ENCODE measurements around the gene ERN1.

Gene ERN1

GRCh38 chr17:64099543-64099942 is 30.4 kb downstream of the ERN1 start:
- DNase-seq (ENCODE audit: low read depth) = no peak
- no peak overlapping the region for H3K4me3 ChIP-seq (replicated peaks; ENCODE audit: low read depth, low read length)
- TF ChIP-seq, protein P1, sequence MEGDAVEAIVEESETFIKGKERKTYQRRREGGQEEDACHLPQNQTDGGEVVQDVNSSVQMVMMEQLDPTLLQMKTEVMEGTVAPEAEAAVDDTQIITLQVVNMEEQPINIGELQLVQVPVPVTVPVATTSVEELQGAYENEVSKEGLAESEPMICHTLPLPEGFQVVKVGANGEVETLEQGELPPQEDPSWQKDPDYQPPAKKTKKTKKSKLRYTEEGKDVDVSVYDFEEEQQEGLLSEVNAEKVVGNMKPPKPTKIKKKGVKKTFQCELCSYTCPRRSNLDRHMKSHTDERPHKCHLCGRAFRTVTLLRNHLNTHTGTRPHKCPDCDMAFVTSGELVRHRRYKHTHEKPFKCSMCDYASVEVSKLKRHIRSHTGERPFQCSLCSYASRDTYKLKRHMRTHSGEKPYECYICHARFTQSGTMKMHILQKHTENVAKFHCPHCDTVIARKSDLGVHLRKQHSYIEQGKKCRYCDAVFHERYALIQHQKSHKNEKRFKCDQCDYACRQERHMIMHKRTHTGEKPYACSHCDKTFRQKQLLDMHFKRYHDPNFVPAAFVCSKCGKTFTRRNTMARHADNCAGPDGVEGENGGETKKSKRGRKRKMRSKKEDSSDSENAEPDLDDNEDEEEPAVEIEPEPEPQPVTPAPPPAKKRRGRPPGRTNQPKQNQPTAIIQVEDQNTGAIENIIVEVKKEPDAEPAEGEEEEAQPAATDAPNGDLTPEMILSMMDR (IDR thresholded peaks at IDR 0.05; ENCODE audit: low read length, missing control alignments) = no peak

GRCh38 chr17:64097196-64097936 is 32.6 kb downstream of the ERN1 start:
- TF ChIP-seq, protein P1 (IDR thresholded peaks at IDR 0.05; ENCODE audit: low read length, missing control alignments) = no peak
- DNase-seq (ENCODE audit: low read depth) = peak; percentile 77
- H3K4me3 ChIP-seq (replicated peaks; ENCODE audit: low read depth, low read length) = no peak overlapping the region

DNA sequence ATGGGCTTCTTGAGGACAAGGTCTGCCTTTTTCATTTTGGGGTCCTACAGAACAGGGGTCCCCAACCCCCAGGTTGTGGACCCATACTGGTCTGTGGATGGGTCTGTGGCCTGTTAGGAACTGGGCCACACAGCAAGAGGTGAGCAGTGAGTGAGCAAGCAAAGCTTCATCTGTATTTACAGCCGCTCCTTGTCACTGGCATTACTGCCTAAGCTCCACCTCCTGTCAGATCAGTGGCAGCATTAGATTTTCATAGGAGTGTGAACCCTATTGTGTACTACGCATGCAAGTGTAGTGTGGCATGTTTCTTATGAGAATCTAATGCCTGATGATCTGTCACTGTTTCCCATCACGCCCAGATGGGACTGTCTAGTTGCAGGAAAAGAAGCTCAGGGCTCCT is 33.9 kb downstream of the ERN1 start:
- no peak overlapping the region for H3K4me3 ChIP-seq (replicated peaks; ENCODE audit: low read depth, low read length)
- DNase-seq (ENCODE audit: low read depth) = no peak
- TF ChIP-seq, protein P1 (IDR thresholded peaks at IDR 0.05; ENCODE audit: low read length, missing control alignments) = no peak

DNA sequence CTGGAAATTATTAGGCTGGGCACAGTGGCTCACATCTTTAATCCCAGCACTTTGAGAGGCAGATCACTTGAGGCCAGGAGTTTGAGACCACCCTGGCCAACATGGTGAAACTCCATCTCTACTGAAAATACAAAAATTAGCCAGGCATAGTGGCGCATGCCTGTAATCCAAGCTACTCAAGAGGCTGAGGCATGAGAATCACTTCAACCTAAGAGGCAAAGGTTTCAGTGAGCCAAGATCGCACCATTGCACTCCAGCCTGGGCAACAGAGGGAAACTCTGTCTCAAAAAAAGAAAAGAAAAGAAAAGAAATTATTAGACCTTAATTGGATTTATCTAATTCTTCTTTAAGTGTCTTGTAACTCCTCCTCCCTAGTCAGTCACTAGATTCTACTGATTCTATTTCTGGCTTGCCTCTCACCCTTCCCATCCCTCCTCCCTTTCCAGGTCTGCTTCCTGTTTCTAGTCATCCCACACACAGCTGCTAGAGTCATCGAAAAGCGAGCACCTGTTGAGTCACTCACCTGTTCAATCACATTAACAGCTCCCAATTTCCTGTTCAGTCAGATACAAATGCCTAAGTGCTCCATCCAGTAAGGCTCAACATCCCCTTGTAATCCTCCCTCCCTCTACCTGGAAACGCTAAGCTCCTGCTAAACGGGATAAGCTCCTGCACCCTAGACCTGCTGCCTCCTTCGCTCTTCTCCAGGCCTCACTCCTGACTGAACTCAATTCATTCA is 34.6 kb downstream of the ERN1 start:
- no peak overlapping the region for H3K4me3 ChIP-seq (replicated peaks; ENCODE audit: low read depth, low read length)
- TF ChIP-seq, protein P1 (IDR thresholded peaks at IDR 0.05; ENCODE audit: low read length, missing control alignments) = no peak
- DNase-seq (ENCODE audit: low read depth) = no peak

- TF ChIP-seq, protein P1 (IDR thresholded peaks at IDR 0.05; ENCODE audit: low read length, missing control alignments) = no peak
- no peak for DNase-seq (ENCODE audit: low read depth)
- no peak overlapping the region for H3K4me3 ChIP-seq (replicated peaks; ENCODE audit: low read depth, low read length)
These were observed 35.5 kb downstream of the ERN1 start for GRCh38 chr17:64094412-64094811.

DNA sequence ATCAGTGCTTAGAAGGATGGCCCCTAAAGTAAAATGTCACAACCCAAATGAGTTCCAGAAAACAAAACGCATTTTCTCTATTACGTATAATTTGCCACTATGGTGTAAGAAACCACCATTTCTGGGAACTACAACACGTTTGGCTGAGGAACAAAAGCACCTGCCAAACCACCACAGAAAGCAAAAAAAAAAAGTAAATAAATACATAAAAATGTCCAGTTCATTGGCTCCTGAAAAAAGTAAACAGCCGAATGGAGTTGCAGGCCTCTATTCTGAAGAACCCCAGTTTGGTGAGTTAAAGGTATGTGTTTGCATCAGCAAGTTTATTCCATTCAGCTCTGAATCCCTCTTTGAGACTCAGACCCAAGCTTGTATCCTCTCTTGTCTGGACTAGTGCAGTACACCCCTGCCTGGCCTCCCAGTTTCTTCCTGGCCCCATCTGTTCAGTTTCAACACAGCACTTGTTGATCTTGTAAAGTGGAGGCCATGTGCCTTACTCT is 36.9 kb downstream of the ERN1 start:
- TF ChIP-seq, protein P1 (IDR thresholded peaks at IDR 0.05; ENCODE audit: low read length, missing control alignments) = no peak
- no peak overlapping the region for H3K4me3 ChIP-seq (replicated peaks; ENCODE audit: low read depth, low read length)
- no peak for DNase-seq (ENCODE audit: low read depth)

Measured in fibroblast of pulmonary artery (primary cell).